Liver (tissue), 9 donors: ENCODE measurements around the gene STK11. TPM values are rescaled to one million over a fixed set of nuclear protein-coding genes. Genes with fewer than 3 reads are reported as not detected.

Experiments
- DNase-seq: peaks from one replicate; pipeline ENCODE4 v3.0.0-alpha.2; 2017; ENCODE audit warnings: low spot score
- H3K27ac ChIP-seq, 2 donors: one replicate each; pipeline ENCODE4 v1.7.0; 2013; ENCODE audit warnings: inconsistent platforms in 2 of 2, low read length in 2 of 2, control low read depth in 1 of 2, low read depth in 1 of 2, mild to moderate bottlenecking in 1 of 2
- H3K27me3 ChIP-seq, 4 donors: one replicate each; pipeline versions ENCODE4 v1.6.1 to v1.7.0; 2013; ENCODE audit warnings: low read length in 3 of 4, inconsistent platforms in 1 of 4, mild to moderate bottlenecking in 1 of 4, moderate library complexity in 1 of 4; ENCODE audit not compliant: control insufficient read depth in 4 of 4, insufficient read depth in 4 of 4
- H3K36me3 ChIP-seq, 4 donors: one replicate each; pipeline versions ENCODE4 v1.6.1 to v1.7.0; 2013; ENCODE audit warnings: low read length in 3 of 4, mild to moderate bottlenecking in 3 of 4, low read depth in 1 of 4, moderate library complexity in 1 of 4; ENCODE audit not compliant: control insufficient read depth in 4 of 4, insufficient read depth in 3 of 4
- H3K4me1 ChIP-seq, 4 donors: one replicate each; pipeline versions ENCODE4 v1.6.1 to v1.7.0; 2013; ENCODE audit warnings: low read length in 3 of 4, mild to moderate bottlenecking in 3 of 4, moderate library complexity in 1 of 4; ENCODE audit not compliant: control insufficient read depth in 4 of 4, insufficient read depth in 4 of 4
- H3K4me3 ChIP-seq, 3 donors: one replicate each; pipeline versions ENCODE4 v1.6.1 to v1.7.0; 2013; ENCODE audit warnings: low read length in 3 of 3, control low read depth in 1 of 3, low read depth in 1 of 3, mild to moderate bottlenecking in 1 of 3
- H3K9ac ChIP-seq, 2 donors: one replicate each; pipeline ENCODE4 v1.7.0; 2013; ENCODE audit warnings: low read length in 2 of 2, mild to moderate bottlenecking in 2 of 2, moderate library complexity in 2 of 2, control low read depth in 1 of 2, low read depth in 1 of 2
- H3K9me3 ChIP-seq, 4 donors: one replicate each; pipeline versions ENCODE4 v1.6.1 to v1.7.0; 2013; ENCODE audit warnings: low read length in 3 of 4; ENCODE audit not compliant: control insufficient read depth in 4 of 4
- EGR1 ChIP-seq, 2 donors: IDR thresholded peaks; 2 replicates each; pipeline ENCODE4 v1.6.1; 2016 to 2018; ENCODE audit warnings: antibody characterized with exemption in 2 of 2, low read depth in 2 of 2
- FOXA1 ChIP-seq: IDR thresholded peaks from 2 replicates; pipeline ENCODE4 v1.6.1; 2016; ENCODE audit warnings: antibody characterized with exemption
- FOXA2 ChIP-seq: IDR thresholded peaks from 2 replicates; pipeline ENCODE4 v1.6.1; 2016; ENCODE audit warnings: antibody characterized with exemption
- GABPA ChIP-seq, 2 donors: IDR thresholded peaks in 1 of 2; conservative IDR thresholded peaks in 1 of 2; 2 replicates each; pipeline ENCODE4 v1.6.1; 2016; ENCODE audit warnings: antibody characterized with exemption in 2 of 2, mild to moderate bottlenecking in 1 of 2, moderate library complexity in 1 of 2
- HNF4A ChIP-seq, 2 donors: conservative IDR thresholded peaks; 2 replicates each; pipeline ENCODE4 v1.6.1; 2016; ENCODE audit warnings: antibody characterized with exemption in 2 of 2, mild to moderate bottlenecking in 2 of 2
- HNF4G ChIP-seq: IDR thresholded peaks from 2 replicates; pipeline ENCODE4 v1.6.1; 2016; ENCODE audit warnings: antibody characterized with exemption
- JUND ChIP-seq, 2 donors: IDR thresholded peaks; 2 replicates each; pipeline ENCODE4 v1.6.1; 2016; ENCODE audit warnings: antibody characterized with exemption in 2 of 2
- NR2F2 ChIP-seq: IDR thresholded peaks from 2 replicates; pipeline ENCODE4 v1.6.1; 2016; ENCODE audit warnings: antibody characterized with exemption
- RAD21 ChIP-seq, 2 donors: IDR thresholded peaks; 2 replicates each; pipeline ENCODE4 v1.6.1; 2016; ENCODE audit warnings: antibody characterized with exemption in 2 of 2, mild to moderate bottlenecking in 2 of 2
- RXRA ChIP-seq, 2 donors: IDR thresholded peaks; 2 replicates each; pipeline ENCODE4 v1.6.1; 2017 to 2018; ENCODE audit warnings: antibody characterized with exemption in 2 of 2, mild to moderate bottlenecking in 1 of 2
- SP1 ChIP-seq: IDR thresholded peaks from 2 replicates; pipeline ENCODE4 v1.6.1; 2018; ENCODE audit warnings: antibody characterized with exemption, mild to moderate bottlenecking
- YY1 ChIP-seq: IDR thresholded peaks from 2 replicates; pipeline ENCODE4 v1.6.1; 2016; ENCODE audit warnings: antibody characterized with exemption, mild to moderate bottlenecking
- WGBS: extraction: QIAGEN DNeasy Blood & Tissue Kit; methylation state at CpG from one replicate; pipeline ENCODE4 v1.1.7; 2013; 5-methylcytosine and 5-hydroxymethylcytosine counted together
- polyA plus RNA-seq, 2 donors: library from polyadenylated mRNA; stranded (reverse) in 1 of 2; unstranded in 1 of 2; fragments of 200-250 nt in 1 of 2; fragments of >200 nt in 1 of 2; fragmentation: Nextera tagmentation in 1 of 2; extraction: Ambion mirVana in 1 of 2; gene quantifications; one replicate each; pipeline versions ENCODE4 v1.2.1 to v1.2.3, GENCODE V29; 2013 to 2015
- total RNA-seq, 2 donors: library from RNA; depleted of rRNA; stranded (reverse); fragments of >200 nt; gene quantifications; one replicate each; pipeline ENCODE4 v1.2.3, GENCODE V29; 2014
- TF ChIP-seq, protein P1 (sequence below): IDR thresholded peaks from 2 replicates; pipeline ENCODE4 v1.6.1; 2016; ENCODE audit warnings: antibody characterized with exemption, mild to moderate bottlenecking
- TF ChIP-seq, protein P2 (sequence below): IDR thresholded peaks from 2 replicates; pipeline ENCODE4 v1.6.1; 2016; ENCODE audit warnings: antibody characterized with exemption
- TF ChIP-seq, protein P3 (sequence below): IDR thresholded peaks from 2 replicates; pipeline ENCODE4 v1.6.1; 2016; ENCODE audit warnings: antibody characterized with exemption
- TF ChIP-seq, protein P4 (sequence below): fragments of 150-350 bp; IDR thresholded peaks from 2 replicates; pipeline ENCODE4 v1.5.1; 2017; ENCODE audit warnings: improper control_type of control experiment, low read depth, low read length; ENCODE audit not compliant: missing input control
- donor health status: healthy.
- donor health status: healthy.
- donor health status: healthy.
- donor health status: healthy.
- donor health status: healthy.

STK11 gene
- total and polyA plus RNA-seq, 4 donors: 3.0 to 126 (median 35.5) TPM

DNA sequence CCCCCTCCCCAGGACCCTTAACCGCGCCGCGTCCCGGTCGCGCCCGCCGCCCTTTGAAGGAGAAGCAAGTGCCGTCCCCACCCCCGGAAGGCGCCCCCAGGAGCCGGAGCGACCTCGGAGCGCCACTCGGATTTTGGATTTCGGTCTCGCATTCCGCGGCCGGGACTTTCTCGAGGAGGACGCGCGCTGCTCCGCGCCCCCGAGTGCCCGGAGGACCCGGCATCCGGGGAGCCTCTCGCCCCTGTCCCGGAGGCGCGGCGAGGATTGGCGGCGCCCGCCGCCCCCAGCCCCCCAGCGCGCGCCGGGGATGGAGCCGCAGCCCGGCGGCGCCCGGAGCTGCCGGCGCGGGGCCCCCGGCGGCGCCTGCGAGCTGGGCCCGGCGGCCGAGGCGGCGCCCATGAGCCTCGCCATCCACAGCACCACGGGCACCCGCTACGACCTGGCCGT is 44.4 kb downstream of the STK11 start:
- H3K9ac ChIP-seq: no peak overlapping the region
- H3K27ac ChIP-seq: peak overlapping the region; percentile 46 to 58
- H3K9me3 ChIP-seq: no peaks in the 10 kb centered on the region
- no peaks in the 10 kb centered on the region for H3K27me3 ChIP-seq
- H3K4me1 ChIP-seq: peaks cover 25 to 66% (median 45%) of the 10 kb centered on the region in 4 donors
- H3K4me3 ChIP-seq: peak overlapping the region; percentile 55 to 75 (median 75)
- WGBS: under 1% methylated on average over 67 of the region's 67 CpGs
- TF ChIP-seq YY1 (no peak), NR2F2 (no peak), RXRA (IDR thresholded peaks at IDR 0.05) (no peak), FOXA1 (no peak), JUND (IDR thresholded peaks at IDR 0.05) (no peak)
- TF ChIP-seq, protein P1, sequence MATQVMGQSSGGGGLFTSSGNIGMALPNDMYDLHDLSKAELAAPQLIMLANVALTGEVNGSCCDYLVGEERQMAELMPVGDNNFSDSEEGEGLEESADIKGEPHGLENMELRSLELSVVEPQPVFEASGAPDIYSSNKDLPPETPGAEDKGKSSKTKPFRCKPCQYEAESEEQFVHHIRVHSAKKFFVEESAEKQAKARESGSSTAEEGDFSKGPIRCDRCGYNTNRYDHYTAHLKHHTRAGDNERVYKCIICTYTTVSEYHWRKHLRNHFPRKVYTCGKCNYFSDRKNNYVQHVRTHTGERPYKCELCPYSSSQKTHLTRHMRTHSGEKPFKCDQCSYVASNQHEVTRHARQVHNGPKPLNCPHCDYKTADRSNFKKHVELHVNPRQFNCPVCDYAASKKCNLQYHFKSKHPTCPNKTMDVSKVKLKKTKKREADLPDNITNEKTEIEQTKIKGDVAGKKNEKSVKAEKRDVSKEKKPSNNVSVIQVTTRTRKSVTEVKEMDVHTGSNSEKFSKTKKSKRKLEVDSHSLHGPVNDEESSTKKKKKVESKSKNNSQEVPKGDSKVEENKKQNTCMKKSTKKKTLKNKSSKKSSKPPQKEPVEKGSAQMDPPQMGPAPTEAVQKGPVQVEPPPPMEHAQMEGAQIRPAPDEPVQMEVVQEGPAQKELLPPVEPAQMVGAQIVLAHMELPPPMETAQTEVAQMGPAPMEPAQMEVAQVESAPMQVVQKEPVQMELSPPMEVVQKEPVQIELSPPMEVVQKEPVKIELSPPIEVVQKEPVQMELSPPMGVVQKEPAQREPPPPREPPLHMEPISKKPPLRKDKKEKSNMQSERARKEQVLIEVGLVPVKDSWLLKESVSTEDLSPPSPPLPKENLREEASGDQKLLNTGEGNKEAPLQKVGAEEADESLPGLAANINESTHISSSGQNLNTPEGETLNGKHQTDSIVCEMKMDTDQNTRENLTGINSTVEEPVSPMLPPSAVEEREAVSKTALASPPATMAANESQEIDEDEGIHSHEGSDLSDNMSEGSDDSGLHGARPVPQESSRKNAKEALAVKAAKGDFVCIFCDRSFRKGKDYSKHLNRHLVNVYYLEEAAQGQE: no peak
- TF ChIP-seq, protein P2, sequence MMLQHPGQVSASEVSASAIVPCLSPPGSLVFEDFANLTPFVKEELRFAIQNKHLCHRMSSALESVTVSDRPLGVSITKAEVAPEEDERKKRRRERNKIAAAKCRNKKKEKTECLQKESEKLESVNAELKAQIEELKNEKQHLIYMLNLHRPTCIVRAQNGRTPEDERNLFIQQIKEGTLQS: no peak
- TF ChIP-seq, protein P3, sequence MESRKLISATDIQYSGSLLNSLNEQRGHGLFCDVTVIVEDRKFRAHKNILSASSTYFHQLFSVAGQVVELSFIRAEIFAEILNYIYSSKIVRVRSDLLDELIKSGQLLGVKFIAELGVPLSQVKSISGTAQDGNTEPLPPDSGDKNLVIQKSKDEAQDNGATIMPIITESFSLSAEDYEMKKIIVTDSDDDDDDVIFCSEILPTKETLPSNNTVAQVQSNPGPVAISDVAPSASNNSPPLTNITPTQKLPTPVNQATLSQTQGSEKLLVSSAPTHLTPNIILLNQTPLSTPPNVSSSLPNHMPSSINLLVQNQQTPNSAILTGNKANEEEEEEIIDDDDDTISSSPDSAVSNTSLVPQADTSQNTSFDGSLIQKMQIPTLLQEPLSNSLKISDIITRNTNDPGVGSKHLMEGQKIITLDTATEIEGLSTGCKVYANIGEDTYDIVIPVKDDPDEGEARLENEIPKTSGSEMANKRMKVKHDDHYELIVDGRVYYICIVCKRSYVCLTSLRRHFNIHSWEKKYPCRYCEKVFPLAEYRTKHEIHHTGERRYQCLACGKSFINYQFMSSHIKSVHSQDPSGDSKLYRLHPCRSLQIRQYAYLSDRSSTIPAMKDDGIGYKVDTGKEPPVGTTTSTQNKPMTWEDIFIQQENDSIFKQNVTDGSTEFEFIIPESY: no peak
- H3K36me3 ChIP-seq: peaks cover 4 to 15% (median 6%) of the 10 kb centered on the region in 4 donors
- DNase-seq: no peak

DNA sequence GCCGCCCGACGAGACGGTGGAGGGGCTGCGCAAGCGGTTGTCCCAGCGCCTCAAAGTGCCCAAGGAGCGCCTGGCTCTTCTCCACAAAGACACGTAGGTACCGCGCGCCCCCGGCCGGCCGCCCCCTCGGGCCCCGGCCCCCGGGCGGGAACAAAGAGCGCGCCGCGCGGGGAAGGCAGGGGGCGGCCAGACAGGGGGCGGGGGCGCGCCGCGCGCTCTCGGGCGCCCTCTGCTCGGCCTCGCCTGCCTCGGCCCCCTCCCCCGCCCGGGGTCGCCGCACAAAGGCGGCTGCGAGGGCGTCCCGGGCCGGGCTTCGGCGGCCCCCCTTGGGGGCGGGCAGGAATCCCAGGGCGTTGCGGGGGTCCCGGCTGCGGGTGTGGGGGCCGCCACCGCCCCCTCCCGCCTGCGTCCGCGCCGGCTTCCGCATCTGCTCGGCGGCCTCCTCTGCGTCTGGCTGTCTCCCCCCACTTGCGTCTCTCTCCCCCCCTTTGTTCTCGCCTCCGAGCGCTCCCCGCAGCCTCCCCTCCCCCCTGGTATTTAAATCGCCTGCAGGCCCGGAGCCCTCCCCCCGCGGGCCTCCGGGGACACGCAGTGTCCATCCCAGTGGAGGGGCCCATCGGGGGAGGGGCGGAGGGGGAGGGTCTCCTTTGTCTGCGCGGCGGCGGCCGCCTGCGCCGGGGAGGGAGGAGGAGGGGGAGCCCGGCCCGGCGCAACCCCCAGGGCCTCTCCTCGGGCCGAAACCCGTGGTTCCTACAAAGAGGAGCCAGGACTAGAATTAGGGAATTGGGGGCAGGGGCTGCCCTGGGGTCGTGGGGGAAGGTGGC is 45.1 kb downstream of the STK11 start:
- H3K4me1 ChIP-seq: peaks cover 25 to 66% (median 45%) of the 10 kb centered on the region in 4 donors
- no peak for DNase-seq
- TF ChIP-seq HNF4A (conservative IDR thresholded peaks at IDR 0.05) (no peak), YY1 (no peak), EGR1 (IDR thresholded peaks at IDR 0.05; ENCODE audit: low read depth in 2 of 2) (no peak), GABPA (IDR thresholded peaks at IDR 0.05 in 1 of 2, conservative IDR thresholded peaks at IDR 0.05 in 1 of 2) (no peak), RAD21 (IDR thresholded peaks at IDR 0.05) (no peak), SP1 (no peak), NR2F2 (no peak), JUND (IDR thresholded peaks at IDR 0.05) (no peak), FOXA2 (no peak), HNF4G (no peak), FOXA1 (no peak)
- TF ChIP-seq, protein P2: no peak
- TF ChIP-seq, protein P4, sequence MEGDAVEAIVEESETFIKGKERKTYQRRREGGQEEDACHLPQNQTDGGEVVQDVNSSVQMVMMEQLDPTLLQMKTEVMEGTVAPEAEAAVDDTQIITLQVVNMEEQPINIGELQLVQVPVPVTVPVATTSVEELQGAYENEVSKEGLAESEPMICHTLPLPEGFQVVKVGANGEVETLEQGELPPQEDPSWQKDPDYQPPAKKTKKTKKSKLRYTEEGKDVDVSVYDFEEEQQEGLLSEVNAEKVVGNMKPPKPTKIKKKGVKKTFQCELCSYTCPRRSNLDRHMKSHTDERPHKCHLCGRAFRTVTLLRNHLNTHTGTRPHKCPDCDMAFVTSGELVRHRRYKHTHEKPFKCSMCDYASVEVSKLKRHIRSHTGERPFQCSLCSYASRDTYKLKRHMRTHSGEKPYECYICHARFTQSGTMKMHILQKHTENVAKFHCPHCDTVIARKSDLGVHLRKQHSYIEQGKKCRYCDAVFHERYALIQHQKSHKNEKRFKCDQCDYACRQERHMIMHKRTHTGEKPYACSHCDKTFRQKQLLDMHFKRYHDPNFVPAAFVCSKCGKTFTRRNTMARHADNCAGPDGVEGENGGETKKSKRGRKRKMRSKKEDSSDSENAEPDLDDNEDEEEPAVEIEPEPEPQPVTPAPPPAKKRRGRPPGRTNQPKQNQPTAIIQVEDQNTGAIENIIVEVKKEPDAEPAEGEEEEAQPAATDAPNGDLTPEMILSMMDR: no peak
- TF ChIP-seq, protein P1: no peak
- TF ChIP-seq, protein P3: no peak

More for the DNA sequence above, 45.1 kb downstream of the STK11 start:
- peak overlapping the region; percentile 90 to 97 for H3K27ac ChIP-seq
- H3K36me3 ChIP-seq: peaks cover 10 to 17% (median 12%) of the 10 kb centered on the region in 4 donors
- H3K9me3 ChIP-seq: no peaks in the 10 kb centered on the region
- peak overlapping the region; percentile 22 to 54 for H3K9ac ChIP-seq
- peak overlapping the region; percentile 55 to 75 (median 75) for H3K4me3 ChIP-seq
- WGBS: 2% methylated on average over 88 of the region's 90 CpGs
- H3K27me3 ChIP-seq: no peaks in the 10 kb centered on the region
